Astrocyte of the spinal cord (primary cell): ENCODE measurements around the gene RASGEF1C.

ENCODE experiments used
- DNase-seq: peaks from one replicate; pipeline ENCODE4 v3.0.0; 2011; ENCODE audit warnings: low read depth, low spot score
- H3K4me3 ChIP-seq: 2 replicates; pipeline ENCODE4 v1.5.1; 2011; ENCODE audit warnings: low read depth, mild to moderate bottlenecking, low read length, moderate library complexity
- in situ Hi-C: cut with HindIII; loops from 2 replicates; pipeline ENCODE4 v1.10.0; 2017; ENCODE audit warnings: low sequenced_read_pairs
- TF ChIP-seq, protein P1 (sequence below): IDR thresholded peaks from 2 replicates; pipeline ENCODE4 v1.5.1; 2012; ENCODE audit warnings: low read depth, mild to moderate bottlenecking, low read length, inconsistent platforms

The RASGEF1C gene

DNA sequence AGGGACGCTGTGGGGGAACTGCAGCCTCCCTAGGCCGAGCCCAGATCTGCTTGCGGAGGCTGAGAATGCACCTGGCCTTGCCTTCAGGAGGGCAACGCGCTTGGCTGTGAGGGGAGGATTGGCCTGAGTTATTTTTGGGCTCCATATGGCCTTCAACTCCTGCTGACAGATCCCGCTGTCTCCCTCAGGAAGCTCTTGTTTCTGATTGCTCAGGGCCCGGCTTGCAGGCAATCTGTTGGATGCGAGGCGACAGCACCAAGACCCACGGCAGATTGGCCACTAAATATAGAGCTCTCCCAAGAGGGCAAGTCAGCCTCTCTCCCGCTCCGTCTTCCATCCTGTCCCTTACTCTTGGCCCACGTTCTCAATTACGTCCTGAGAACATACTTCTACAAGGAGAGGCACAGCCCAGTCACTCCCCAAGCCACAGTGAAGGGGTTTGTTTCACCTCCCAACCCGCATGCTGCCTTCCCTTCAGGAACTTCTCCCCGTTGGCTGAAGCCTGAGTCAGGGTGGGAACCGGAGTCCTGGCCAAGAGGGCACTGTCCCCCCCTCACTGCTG lies 53.6 kb downstream of the RASGEF1C start:
- H3K4me3 ChIP-seq: no peak overlapping the region
- TF ChIP-seq, protein P1, sequence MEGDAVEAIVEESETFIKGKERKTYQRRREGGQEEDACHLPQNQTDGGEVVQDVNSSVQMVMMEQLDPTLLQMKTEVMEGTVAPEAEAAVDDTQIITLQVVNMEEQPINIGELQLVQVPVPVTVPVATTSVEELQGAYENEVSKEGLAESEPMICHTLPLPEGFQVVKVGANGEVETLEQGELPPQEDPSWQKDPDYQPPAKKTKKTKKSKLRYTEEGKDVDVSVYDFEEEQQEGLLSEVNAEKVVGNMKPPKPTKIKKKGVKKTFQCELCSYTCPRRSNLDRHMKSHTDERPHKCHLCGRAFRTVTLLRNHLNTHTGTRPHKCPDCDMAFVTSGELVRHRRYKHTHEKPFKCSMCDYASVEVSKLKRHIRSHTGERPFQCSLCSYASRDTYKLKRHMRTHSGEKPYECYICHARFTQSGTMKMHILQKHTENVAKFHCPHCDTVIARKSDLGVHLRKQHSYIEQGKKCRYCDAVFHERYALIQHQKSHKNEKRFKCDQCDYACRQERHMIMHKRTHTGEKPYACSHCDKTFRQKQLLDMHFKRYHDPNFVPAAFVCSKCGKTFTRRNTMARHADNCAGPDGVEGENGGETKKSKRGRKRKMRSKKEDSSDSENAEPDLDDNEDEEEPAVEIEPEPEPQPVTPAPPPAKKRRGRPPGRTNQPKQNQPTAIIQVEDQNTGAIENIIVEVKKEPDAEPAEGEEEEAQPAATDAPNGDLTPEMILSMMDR: no peak
- in situ Hi-C loops: no loop called here
- no peak for DNase-seq

DNA sequence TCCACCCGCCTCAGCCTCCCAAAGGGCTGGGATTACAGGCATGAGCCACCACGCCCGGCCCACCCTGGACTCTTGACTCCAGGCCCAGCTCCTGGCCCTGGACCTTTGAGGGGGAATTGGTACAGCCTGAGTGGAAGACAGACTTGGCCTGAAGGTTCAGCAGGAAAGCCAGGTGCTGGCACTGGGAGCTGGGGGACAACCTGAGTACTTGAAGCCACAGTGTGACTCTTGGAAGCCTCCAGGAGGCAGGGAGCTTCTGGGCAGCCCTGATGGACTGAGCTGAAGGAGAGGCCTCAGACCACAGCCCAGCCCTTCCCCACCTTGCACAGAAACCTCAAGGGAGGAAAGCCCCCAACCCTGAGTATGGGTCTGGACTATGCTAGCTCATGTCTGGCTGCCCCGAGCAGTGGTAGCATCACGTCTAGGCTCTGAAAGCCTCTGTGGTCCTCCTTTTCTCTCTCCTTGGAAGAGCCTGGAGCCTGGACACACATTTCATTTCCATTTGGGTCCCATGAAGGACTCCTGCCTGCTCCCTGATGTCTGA lies 54.1 kb downstream of the RASGEF1C start:
- in situ Hi-C loops: no loop called here
- H3K4me3 ChIP-seq: no peak overlapping the region

DNA sequence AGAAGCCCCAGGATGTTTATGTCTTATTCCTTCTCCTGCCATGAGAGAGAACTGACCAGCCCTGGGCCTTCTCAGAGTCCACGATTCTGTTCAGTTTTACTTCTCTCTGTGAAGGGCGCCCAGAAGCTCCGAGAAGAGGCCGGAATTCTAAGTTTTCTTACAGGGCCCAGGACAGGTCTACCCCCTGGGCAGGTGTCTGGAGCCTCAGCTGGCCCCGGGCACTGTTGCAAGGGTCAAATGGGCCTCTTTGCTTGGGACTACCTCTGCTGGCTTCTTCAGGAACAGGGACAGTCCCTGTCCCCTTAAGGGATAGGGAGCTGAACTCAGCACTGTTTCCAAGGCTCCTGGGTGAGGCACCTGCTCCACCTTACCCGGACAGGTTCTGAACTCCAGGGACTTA lies 55.0 kb downstream of the RASGEF1C start:
- DNase-seq: no peak
- no peak overlapping the region for H3K4me3 ChIP-seq
- TF ChIP-seq, protein P1: no peak
- in situ Hi-C loops: no loop called here

More for the DNA sequence above, 54.1 kb downstream of the RASGEF1C start:
- no peak for DNase-seq
- TF ChIP-seq, protein P1: no peak

DNA sequence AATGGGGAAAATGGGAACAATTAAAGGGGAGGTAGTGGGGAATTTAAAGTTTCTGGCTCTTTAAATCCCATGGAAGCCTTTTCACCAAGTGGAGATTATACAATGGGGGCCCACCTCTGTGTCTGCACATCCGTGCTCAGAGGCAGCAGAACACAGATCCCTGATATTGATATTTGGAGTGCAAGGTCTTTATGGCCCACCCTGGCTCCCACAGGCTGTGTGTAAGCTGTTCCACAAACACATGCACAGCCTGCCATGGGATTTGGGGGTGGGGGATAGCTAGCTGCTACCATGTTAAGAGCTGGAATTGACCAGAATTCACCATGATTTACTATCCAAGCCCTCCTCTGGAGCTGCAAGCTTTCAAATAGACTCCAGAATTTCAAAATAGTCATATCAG lies 55.9 kb downstream of the RASGEF1C start:
- in situ Hi-C loops: no loop called here

DNA sequence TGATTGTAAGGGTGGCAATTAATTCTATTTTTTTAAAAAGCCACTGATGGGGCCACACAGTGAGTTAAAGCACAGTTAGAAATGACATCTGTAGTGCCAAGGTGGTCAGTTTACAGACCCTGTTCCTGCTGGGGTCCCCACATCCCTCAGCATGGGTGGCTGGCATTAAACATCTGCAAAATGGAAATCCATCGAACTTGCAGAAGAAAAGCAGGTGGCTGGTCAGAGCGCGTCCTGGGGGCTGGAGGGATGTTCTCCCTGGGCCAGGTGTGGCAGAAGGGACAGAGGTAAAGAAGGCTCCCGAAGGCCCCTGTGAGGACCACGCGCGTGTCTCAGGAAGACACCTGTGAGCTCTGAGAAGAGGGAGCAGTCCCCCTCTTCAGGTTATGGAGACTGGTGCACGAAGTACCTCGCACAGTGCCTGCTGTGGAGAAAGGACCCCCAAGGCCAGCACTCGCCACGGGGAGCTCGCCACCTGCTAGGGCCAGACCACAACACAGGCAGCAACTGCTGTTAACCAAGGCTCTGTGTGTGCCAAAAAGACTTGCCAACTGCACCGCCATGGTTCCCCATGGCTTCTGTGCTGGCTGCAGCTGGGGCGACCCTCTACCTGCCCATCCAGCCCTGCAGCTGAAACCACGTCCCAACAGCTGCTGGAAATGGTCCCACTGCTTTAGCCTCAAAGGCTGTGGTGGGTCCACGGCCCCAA lies 65.2 kb downstream of the RASGEF1C start:
- TF ChIP-seq, protein P1: no peak
- DNase-seq: no peak
- H3K4me3 ChIP-seq: no peak overlapping the region
- in situ Hi-C loops: no loop called here

More for the DNA sequence above, 55.9 kb downstream of the RASGEF1C start:
- DNase-seq: no peak
- H3K4me3 ChIP-seq: no peak overlapping the region
- TF ChIP-seq, protein P1: no peak

DNA sequence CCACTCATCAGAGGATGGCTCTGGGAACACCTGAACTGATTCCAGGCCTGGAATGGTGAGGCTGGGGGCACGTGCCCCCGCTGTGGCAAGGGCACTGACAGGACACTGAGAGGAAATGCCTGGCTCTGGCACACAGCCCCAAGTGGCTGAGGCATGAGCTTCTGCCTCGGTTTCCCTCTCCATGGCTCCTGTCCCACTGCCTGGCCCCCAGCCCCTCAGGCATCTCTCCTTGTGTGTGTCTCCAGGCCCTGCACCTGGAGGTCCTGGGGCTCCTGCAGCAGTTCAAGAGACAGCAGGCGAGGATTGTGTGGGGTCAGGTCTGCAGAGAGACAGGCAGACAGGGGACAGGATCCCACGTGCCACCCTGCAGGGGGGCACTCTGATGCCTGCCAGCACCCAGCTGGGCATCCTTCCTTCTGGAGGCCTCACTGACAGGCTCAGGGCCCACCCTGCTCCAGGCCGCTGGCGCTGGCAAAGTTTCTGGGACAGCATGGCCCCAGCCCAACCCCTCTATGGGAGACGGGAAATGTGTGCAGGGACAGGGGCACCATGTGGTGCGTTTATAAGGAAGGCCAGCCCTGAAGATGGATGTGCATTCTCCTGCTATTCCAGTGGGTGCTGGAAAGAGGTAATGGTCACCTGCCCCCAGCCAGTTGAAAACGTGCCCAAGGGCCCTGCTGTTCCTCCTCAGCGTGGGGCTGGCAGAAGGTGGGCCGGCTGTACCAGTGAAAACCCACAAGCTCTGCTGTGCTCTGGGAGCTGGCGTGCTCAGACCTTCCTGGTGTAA lies 66.0 kb downstream of the RASGEF1C start:
- H3K4me3 ChIP-seq: no peak overlapping the region
- TF ChIP-seq, protein P1: no peak
- in situ Hi-C loops: no loop called here
- DNase-seq: no peak
